GM10266 (cell line): ENCODE data around the gene TTBK2.

Experiments
- DNase-seq: peaks from one replicate; pipeline ENCODE4 v3.0.0; 2012; ENCODE audit errors: extremely low spot score
- CTCF ChIP-seq: IDR thresholded peaks from 2 replicates; pipeline ENCODE4 v1.5.1; 2012; ENCODE audit warnings: mild to moderate bottlenecking, low read depth; ENCODE audit not compliant: control insufficient read depth, insufficient read depth; ENCODE audit errors: missing control alignments

Gene TTBK2

GRCh38 chr15:42868683-42869082 is 51.9 kb downstream of the TTBK2 start:
- TF ChIP-seq CTCF = no peak
- no peak for DNase-seq

- TF ChIP-seq CTCF = no peak
- DNase-seq = no peak
Measured at GRCh38 chr15:42863572-42864239, 56.9 kb downstream of the TTBK2 start.

- TF ChIP-seq CTCF = no peak
- no peak for DNase-seq
Measured at GRCh38 chr15:42858999-42859789, 61.4 kb downstream of the TTBK2 start.

- no peak for DNase-seq
- TF ChIP-seq CTCF = no peak
Measured at GRCh38 chr15:42858540-42858939, 62.0 kb downstream of the TTBK2 start.

- TF ChIP-seq CTCF = no peak
- no peak for DNase-seq
Measured at GRCh38 chr15:42854576-42854975, 66.0 kb downstream of the TTBK2 start.

- TF ChIP-seq CTCF = no peak
- DNase-seq = no peak
Measured at GRCh38 chr15:42849836-42850235, 70.7 kb downstream of the TTBK2 start.

GRCh38 chr15:42848846-42849245 is 71.7 kb downstream of the TTBK2 start:
- no peak for TF ChIP-seq CTCF
- no peak for DNase-seq
